HepG2 (cell line): ENCODE measurements around the gene BICDL1. TPM values are rescaled to one million over a fixed set of nuclear protein-coding genes. Genes with fewer than 3 reads are reported as not detected.

Experiments
- ATAC-seq: fragments of 200-7000 bp; cut with Tn5 transposase; 3 replicates; pipeline ENCODE4 v1.9.1; 2020; ENCODE audit warnings: mild to moderate bottlenecking, moderate library complexity
- BruUV-seq: library from RNA; stranded (reverse); fragments of 400-500 nt; replicated peaks from 2 replicates; lab custom pipeline; 2021; lab: Mats Ljungman, UMichigan
- CTCF ChIA-PET: fragments of 300-600 bp; formaldehyde crosslinking; extraction: SDS; loops from one replicate; lab custom pipeline; 2021; ENCODE audit warnings: low total read pairs, inconsistent platforms, low intra/inter-chr PET ratio; lab: Yijun Ruan, JAX
- POLR2A ChIA-PET: fragments of 350-600 bp; sonication (Branson Sonifier 250); formaldehyde crosslinking; loops from one replicate; lab custom pipeline; 2020; ENCODE audit warnings: antibody characterized with exemption, inconsistent platforms; lab: Yijun Ruan, JAX
- DNase-seq: peaks from one replicate; pipeline ENCODE4 v3.0.0-alpha.2; 2015; ENCODE audit warnings: low spot score
- FAIRE-seq: peaks from 3 replicates; lab custom pipeline; 2011; peaks lifted over from hg19 to GRCh38; lab: Jason Lieb, UNC
- H2AFZ ChIP-seq: one replicate; pipeline ENCODE4 v1.6.1; 2011; ENCODE audit warnings: low read length, inconsistent platforms
- H3K27ac ChIP-seq: fragments of 300-600 bp; 3 replicates; pipeline ENCODE4 v1.8.0; 2011; ENCODE audit warnings: mixed run types, mild to moderate bottlenecking, mixed read lengths, low read length, inconsistent platforms; ENCODE audit not compliant: insufficient read depth; ENCODE audit errors: extremely low read length
- H3K27me3 ChIP-seq, 2 experiments: fragments of 200-600 bp in 1 of 2; 2 replicates in 1 of 2; 3 replicates in 1 of 2; pipeline versions ENCODE4 v1.6.0 to v1.8.0; 2011; ENCODE audit warnings: low read length in 2 of 2, mild to moderate bottlenecking in 2 of 2, moderate library complexity in 2 of 2, inconsistent platforms in 1 of 2; ENCODE audit not compliant: insufficient read depth in 2 of 2, control insufficient read depth in 1 of 2
- H3K36me3 ChIP-seq, 2 experiments: fragments of 200-600 bp in 1 of 2; replicated peaks in 1 of 2; 2 replicates in 1 of 2; 3 replicates in 1 of 2; pipeline versions ENCODE4 v1.5.1 to v1.8.0; 2011; ENCODE audit warnings: low read length in 2 of 2, inconsistent platforms in 1 of 2; ENCODE audit not compliant: insufficient read depth in 2 of 2, control insufficient read depth in 1 of 2
- H3K4me1 ChIP-seq: 2 replicates; pipeline ENCODE4 v1.5.1; 2012; ENCODE audit warnings: low read length, inconsistent platforms; ENCODE audit not compliant: insufficient read depth
- H3K4me2 ChIP-seq: 2 replicates; pipeline ENCODE4 v1.6.0; 2011; ENCODE audit warnings: low read depth, low read length, inconsistent platforms
- H3K4me3 ChIP-seq, 3 experiments: fragments of 200-600 bp in 1 of 3; sonication (generic), shearing (Covaris generic) in 1 of 3; replicated peaks in 1 of 3; 2 replicates each; pipeline ENCODE4 v1.5.1; 2011 to 2016; ENCODE audit warnings: low read length in 3 of 3, inconsistent platforms in 2 of 3, low read depth in 2 of 3, mild to moderate bottlenecking in 2 of 3, control low read depth in 1 of 3, mixed read lengths in 1 of 3; ENCODE audit not compliant: insufficient read depth in 1 of 3
- H3K79me2 ChIP-seq: one replicate; pipeline ENCODE4 v1.6.1; 2011; ENCODE audit warnings: low read length, inconsistent platforms; ENCODE audit not compliant: insufficient read depth
- H3K9ac ChIP-seq: 2 replicates; pipeline ENCODE4 v1.6.0; 2011; ENCODE audit warnings: mild to moderate bottlenecking, low read depth, low read length, inconsistent platforms; ENCODE audit not compliant: insufficient read depth
- H3K9me3 ChIP-seq: 2 replicates; pipeline ENCODE4 v1.5.1; 2012; ENCODE audit warnings: mild to moderate bottlenecking, low read length
- H4K20me1 ChIP-seq: 2 replicates; pipeline ENCODE4 v1.6.0; 2011; ENCODE audit warnings: inconsistent platforms, mild to moderate bottlenecking, low read length, moderate library complexity; ENCODE audit not compliant: insufficient read depth
- ETV5 ChIP-seq: IDR thresholded peaks from 2 replicates; pipeline ENCODE4 v1.6.1; 2018; ENCODE audit warnings: missing biosample characterization, missing genetic modification reagents, inconsistent platforms, borderline replicate concordance
- FOSL2 ChIP-seq: sonication (generic); formaldehyde crosslinking; IDR thresholded peaks from 2 replicates; pipeline ENCODE4 v1.4.0; 2020; ENCODE audit warnings: missing genetic modification reagents
- FOXK1 ChIP-seq: sonication (generic); formaldehyde crosslinking; IDR thresholded peaks from 2 replicates; pipeline ENCODE4 v1.4.0; 2020; ENCODE audit warnings: low read depth, missing genetic modification reagents, borderline replicate concordance
- FOXP1 ChIP-seq, 2 experiments: fragments of 450-650 bp in 1 of 2; IDR thresholded peaks; 2 replicates each; pipeline ENCODE4 v1.6.1; 2017 to 2018; ENCODE audit warnings: antibody characterized with exemption in 1 of 2
- HNF4A ChIP-seq: sonication (generic); formaldehyde crosslinking; IDR thresholded peaks from 2 replicates; pipeline ENCODE4 v1.4.0; 2020; ENCODE audit warnings: missing genetic modification reagents
- KMT2A ChIP-seq: sonication (generic); formaldehyde crosslinking; IDR thresholded peaks from 2 replicates; pipeline ENCODE4 v1.4.0; 2020; ENCODE audit warnings: missing genetic modification reagents
- MED13 ChIP-seq: sonication (generic); formaldehyde crosslinking; IDR thresholded peaks from 2 replicates; pipeline ENCODE4 v1.5.0; 2020; ENCODE audit warnings: missing genetic modification reagents
- MEIS1 ChIP-seq: sonication (generic); formaldehyde crosslinking; IDR thresholded peaks from 2 replicates; pipeline ENCODE4 v1.9.0; 2021; ENCODE audit warnings: mild to moderate bottlenecking, missing genetic modification reagents, moderate library complexity, borderline replicate concordance
- RXRA ChIP-seq: sonication (generic); formaldehyde crosslinking; IDR thresholded peaks from 2 replicates; pipeline ENCODE4 v1.5.1; 2020; ENCODE audit warnings: missing genetic modification reagents
- TBX3 ChIP-seq: fragments of 450-650 bp; IDR thresholded peaks from 2 replicates; pipeline ENCODE4 v1.6.1; 2017; ENCODE audit warnings: antibody characterized with exemption, mild to moderate bottlenecking, inconsistent platforms, borderline replicate concordance
- TEAD3 ChIP-seq: optimal IDR thresholded peaks from 2 replicates; pipeline ENCODE3; 2016; ENCODE audit warnings: borderline replicate concordance
- TOPORS ChIP-seq: sonication (generic); formaldehyde crosslinking; IDR thresholded peaks from 2 replicates; pipeline ENCODE4 v1.8.0; 2023; ENCODE audit warnings: mild to moderate bottlenecking, missing genetic modification reagents
- ZNF264 ChIP-seq: sonication (generic); formaldehyde crosslinking; IDR thresholded peaks from 2 replicates; pipeline ENCODE4 v1.4.0; 2020; ENCODE audit warnings: missing genetic modification reagents
- ZNF326 ChIP-seq: sonication (generic); formaldehyde crosslinking; IDR thresholded peaks from 2 replicates; pipeline ENCODE4 v1.4.0; 2020; ENCODE audit warnings: missing genetic modification reagents, borderline replicate concordance
- ZNF510 ChIP-seq: sonication (generic); formaldehyde crosslinking; IDR thresholded peaks from 2 replicates; pipeline ENCODE4 v1.4.0; 2020; ENCODE audit warnings: low read depth, mild to moderate bottlenecking, missing genetic modification reagents
- ZNF558 ChIP-seq: sonication (generic); formaldehyde crosslinking; IDR thresholded peaks from 2 replicates; pipeline ENCODE4 v1.9.0; 2022; ENCODE audit warnings: mild to moderate bottlenecking, missing genetic modification reagents, borderline replicate concordance
- WGBS: methylation state at CpG from one replicate; pipeline ENCODE4 v1.1.6; 2017; ENCODE audit warnings: low lambda C conversion rate; 5-methylcytosine and 5-hydroxymethylcytosine counted together
- in situ Hi-C: cut with HindIII; loops from 2 replicates; pipeline ENCODE4 v1.10.0; 2017; ENCODE audit warnings: low pct_unique_long_range_greater_than_20kb; ENCODE audit not compliant: extremely low pct_ligation_motif_present
- intact Hi-C: fragments of 100-400 bp; cut with micrococcal nuclease; formaldehyde crosslinking; loops from one replicate; pipeline ENCODE4 v1.10.0; 2022; ENCODE audit not compliant: unreplicated experiment
- polyA plus RNA-seq, 8 experiments: library from polyadenylated mRNA; depleted of rRNA in 3 of 8; stranded (reverse) in 7 of 8; unstranded in 1 of 8; fragments of >200 nt; fragmentation: Illumina TruSeq in 4 of 8; extraction: Trizol in 4 of 8; gene quantifications; 2 replicates each; pipeline versions ENCODE4 v1.2.1 to v1.2.3, GENCODE V29; 2011 to 2016; ENCODE audit warnings: low read depth in 4 of 8, missing spikeins in 1 of 8, mixed read lengths in 1 of 8; ENCODE audit not compliant: insufficient read depth in 1 of 8
- total RNA-seq, 5 experiments: library from RNA; depleted of rRNA; stranded (reverse); fragments of >200 nt; fragmentation: Illumina TruSeq; extraction: Trizol; gene quantifications; 2 replicates each; pipeline ENCODE4 v1.2.3, GENCODE V29; 2016; ENCODE audit warnings: low read depth in 1 of 5
- TF ChIP-seq, protein P1 (sequence below): sonication (generic); formaldehyde crosslinking; conservative IDR thresholded peaks from 2 replicates; pipeline ENCODE4 v1.8.0; 2022; ENCODE audit warnings: mild to moderate bottlenecking, moderate library complexity, missing genetic modification reagents
- TF ChIP-seq, protein P2 (sequence below): sonication (generic); formaldehyde crosslinking; IDR thresholded peaks from 2 replicates; pipeline ENCODE4 v1.8.0; 2022; ENCODE audit warnings: mild to moderate bottlenecking, missing genetic modification reagents, moderate library complexity
- TF ChIP-seq, protein P3 (sequence below): IDR thresholded peaks from 2 replicates; pipeline ENCODE4 v1.6.1; 2018; ENCODE audit warnings: missing genetic modification reagents, mild to moderate bottlenecking, missing compliant biosample characterization

Gene BICDL1
- total and polyA plus RNA-seq, 2 of the 13 experiments (the other 11 are each of a cell fraction or from before 2014, with no cell fraction given) = 3.6 to 9.7 TPM

DNA sequence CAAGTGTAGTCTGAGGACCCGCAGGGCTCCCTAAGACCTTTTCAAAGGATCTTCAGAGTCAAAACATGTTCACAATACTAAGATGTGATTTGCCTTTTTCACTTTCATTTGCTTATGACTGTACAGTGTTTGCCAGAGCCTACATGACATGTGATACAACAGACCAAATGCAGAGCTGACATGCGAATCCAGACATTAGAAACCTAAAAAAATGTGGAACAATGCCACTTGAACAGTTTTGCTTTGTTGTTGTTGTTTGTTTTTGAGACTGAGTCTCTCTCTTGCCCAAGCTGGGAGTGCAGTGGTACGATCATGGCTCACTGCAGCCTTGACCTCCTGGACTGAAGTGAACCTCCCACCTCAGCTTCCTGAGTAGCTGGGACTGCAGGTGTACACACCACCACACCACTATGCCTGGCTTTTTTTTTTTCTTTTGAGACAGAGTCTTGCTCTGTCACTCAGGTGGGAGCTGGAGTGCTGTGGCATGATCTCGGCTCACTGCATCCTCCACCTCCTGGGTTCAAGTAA is 132.8 kb downstream of the BICDL1 start:
- no peaks in the 10 kb centered on the region for H3K9me3 ChIP-seq
- peak; percentile 68 for ATAC-seq
- peaks cover 12% of the 10 kb centered on the region for H3K79me2 ChIP-seq
- BruUV-seq = no TSS peak
- peak; percentile 81 for DNase-seq
- H2AFZ ChIP-seq = no peak overlapping the region
- intact Hi-C loops (loop anchor here (10.0 kb wide), 1 partner anchor 63 kb away; no protein-coding TSS in a partner anchor), in situ Hi-C loops (no loop called here)
- no peak overlapping the region for H3K9ac ChIP-seq
- no peaks in the 10 kb centered on the region; a peak in 1 of 5 replicates for H3K27me3 ChIP-seq
- H3K36me3 ChIP-seq = peaks cover 6 to 9% of the 10 kb centered on the region in 2 experiments; a peak in 4 of 5 replicates
- 13% methylated on average over 4 of the region's 4 CpGs for WGBS
- peak overlapping the region; percentile 51 for H3K4me2 ChIP-seq
- H3K4me1 ChIP-seq = peaks cover 61% of the 10 kb centered on the region
- ChIA-PET CTCF (no interaction called here), POLR2A (interaction anchor here (1.1 to 7.5 kb wide), 2 partner anchors 79 to 169 kb away, joined by 5 to 92 read pairs; partner anchors contain the start of genes RNU4-2 and RPLP0)
- no peak overlapping the region for H3K4me3 ChIP-seq
- no peaks in the 10 kb centered on the region for H4K20me1 ChIP-seq
- FAIRE-seq = peak; percentile 96
- H3K27ac ChIP-seq = peak overlapping the region; percentile 52
- no peak for TF ChIP-seq ZNF510
- TF ChIP-seq, protein P1, sequence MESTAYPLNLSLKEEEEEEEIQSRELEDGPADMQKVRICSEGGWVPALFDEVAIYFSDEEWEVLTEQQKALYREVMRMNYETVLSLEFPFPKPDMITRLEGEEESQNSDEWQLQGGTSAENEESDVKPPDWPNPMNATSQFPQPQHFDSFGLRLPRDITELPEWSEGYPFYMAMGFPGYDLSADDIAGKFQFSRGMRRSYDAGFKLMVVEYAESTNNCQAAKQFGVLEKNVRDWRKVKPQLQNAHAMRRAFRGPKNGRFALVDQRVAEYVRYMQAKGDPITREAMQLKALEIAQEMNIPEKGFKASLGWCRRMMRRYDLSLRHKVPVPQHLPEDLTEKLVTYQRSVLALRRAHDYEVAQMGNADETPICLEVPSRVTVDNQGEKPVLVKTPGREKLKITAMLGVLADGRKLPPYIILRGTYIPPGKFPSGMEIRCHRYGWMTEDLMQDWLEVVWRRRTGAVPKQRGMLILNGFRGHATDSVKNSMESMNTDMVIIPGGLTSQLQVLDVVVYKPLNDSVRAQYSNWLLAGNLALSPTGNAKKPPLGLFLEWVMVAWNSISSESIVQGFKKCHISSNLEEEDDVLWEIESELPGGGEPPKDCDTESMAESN (CRISPR knock-in tag) = 0 out of 2 replicates have a peak, but pooled peaks have one; percentile 29
- TF ChIP-seq MED13 (CRISPR knock-in tag) = no peak
- TF ChIP-seq RXRA (CRISPR knock-in tag) = peak; percentile 87
- no peak for TF ChIP-seq KMT2A (CRISPR knock-in tag)
- 0 out of 2 replicates have a peak, but pooled peaks have one; percentile 39 for TF ChIP-seq ZNF264
- TF ChIP-seq, protein P2, sequence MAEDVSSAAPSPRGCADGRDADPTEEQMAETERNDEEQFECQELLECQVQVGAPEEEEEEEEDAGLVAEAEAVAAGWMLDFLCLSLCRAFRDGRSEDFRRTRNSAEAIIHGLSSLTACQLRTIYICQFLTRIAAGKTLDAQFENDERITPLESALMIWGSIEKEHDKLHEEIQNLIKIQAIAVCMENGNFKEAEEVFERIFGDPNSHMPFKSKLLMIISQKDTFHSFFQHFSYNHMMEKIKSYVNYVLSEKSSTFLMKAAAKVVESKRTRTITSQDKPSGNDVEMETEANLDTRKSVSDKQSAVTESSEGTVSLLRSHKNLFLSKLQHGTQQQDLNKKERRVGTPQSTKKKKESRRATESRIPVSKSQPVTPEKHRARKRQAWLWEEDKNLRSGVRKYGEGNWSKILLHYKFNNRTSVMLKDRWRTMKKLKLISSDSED (CRISPR knock-in tag) = no peak
- 0 out of 2 replicates have a peak, but pooled peaks have one; percentile 31 for TF ChIP-seq TOPORS (CRISPR knock-in tag)
- peak; percentile 84; the same call in 1 of the 2 replicates for TF ChIP-seq FOXK1 (CRISPR knock-in tag)
- TF ChIP-seq, protein P3, sequence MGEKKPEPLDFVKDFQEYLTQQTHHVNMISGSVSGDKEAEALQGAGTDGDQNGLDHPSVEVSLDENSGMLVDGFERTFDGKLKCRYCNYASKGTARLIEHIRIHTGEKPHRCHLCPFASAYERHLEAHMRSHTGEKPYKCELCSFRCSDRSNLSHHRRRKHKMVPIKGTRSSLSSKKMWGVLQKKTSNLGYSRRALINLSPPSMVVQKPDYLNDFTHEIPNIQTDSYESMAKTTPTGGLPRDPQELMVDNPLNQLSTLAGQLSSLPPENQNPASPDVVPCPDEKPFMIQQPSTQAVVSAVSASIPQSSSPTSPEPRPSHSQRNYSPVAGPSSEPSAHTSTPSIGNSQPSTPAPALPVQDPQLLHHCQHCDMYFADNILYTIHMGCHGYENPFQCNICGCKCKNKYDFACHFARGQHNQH (CRISPR knock-in tag) = peak; percentile 51; the same call in 1 of the 2 replicates
- TF ChIP-seq HNF4A (CRISPR knock-in tag) = peak; percentile 82
- TF ChIP-seq TEAD3 = peak; percentile 81
- TF ChIP-seq ETV5 (CRISPR knock-in tag) = peak; percentile 76; the same call in 1 of the 2 replicates
- TF ChIP-seq FOSL2 (CRISPR knock-in tag) = peak; percentile 75
- no peak for TF ChIP-seq ZNF326 (CRISPR knock-in tag)
- TF ChIP-seq ZNF558 (CRISPR knock-in tag) = no peak
- TF ChIP-seq MEIS1 (CRISPR knock-in tag) = peak; percentile 64; the same call in 1 of the 2 replicates
- peak; percentile 87 for TF ChIP-seq FOXP1 (IDR thresholded peaks at IDR 0.05)
- TF ChIP-seq FOXP1 (CRISPR knock-in tag; IDR thresholded peaks at IDR 0.05) = peak; percentile 92
- TF ChIP-seq TBX3 = peak; percentile 53; the same call in 1 of the 2 replicates
